WTC11 (cell line): Measurements from ENCODE around the gene CCDC134.

Experiments
- NFE2L1 ChIP-seq: sonication (generic); formaldehyde crosslinking; IDR thresholded peaks from 2 replicates; pipeline ENCODE4 v1.8.1; 2023; ENCODE audit warnings: missing genetic modification reagents
- NR2C2 ChIP-seq: sonication (generic); formaldehyde crosslinking; IDR thresholded peaks from 2 replicates; pipeline ENCODE4 v1.8.0; 2022; ENCODE audit warnings: mild to moderate bottlenecking, missing genetic modification reagents
- TCF7 ChIP-seq: sonication (generic); formaldehyde crosslinking; IDR thresholded peaks from 2 replicates; pipeline ENCODE4 v1.8.0; 2022; ENCODE audit warnings: mild to moderate bottlenecking, low read depth, missing genetic modification reagents, moderate library complexity
- TF ChIP-seq, protein P1 (sequence below): fragments of 200-600 bp; IDR thresholded peaks from 2 replicates; pipeline ENCODE4 v1.8.0; 2022; ENCODE audit warnings: antibody characterized with exemption
- TF ChIP-seq, protein P2 (sequence below): sonication (generic); formaldehyde crosslinking; conservative IDR thresholded peaks from 2 replicates; pipeline ENCODE4 v1.8.1; 2022; ENCODE audit warnings: mild to moderate bottlenecking, missing genetic modification reagents
- TF ChIP-seq, protein P3 (sequence below): fragments of 250-450 bp; sonication (Bioruptor Pico); IDR thresholded peaks from 2 replicates; pipeline ENCODE4 v1.9.0; 2021; ENCODE audit warnings: mild to moderate bottlenecking, borderline replicate concordance
- TF ChIP-seq, protein P4 (sequence below): sonication (generic); formaldehyde crosslinking; IDR thresholded peaks from 2 replicates; pipeline ENCODE4 v1.8.0; 2023; ENCODE audit warnings: missing genetic modification reagents
- TF ChIP-seq, protein P5 (sequence below): sonication (generic); formaldehyde crosslinking; IDR thresholded peaks from 2 replicates; pipeline ENCODE4 v1.8.1; 2023; ENCODE audit warnings: mild to moderate bottlenecking, missing genetic modification reagents, moderate library complexity
- TF ChIP-seq, protein P6 (sequence below): sonication (generic); formaldehyde crosslinking; IDR thresholded peaks from 2 replicates; pipeline ENCODE4 v1.8.1; 2023; ENCODE audit warnings: mild to moderate bottlenecking, missing genetic modification reagents
- TF ChIP-seq, protein P7 (sequence below): sonication (generic); formaldehyde crosslinking; IDR thresholded peaks from 2 replicates; pipeline ENCODE4 v1.8.0; 2022; ENCODE audit warnings: mild to moderate bottlenecking, missing genetic modification reagents
- TF ChIP-seq, protein P8 (sequence below): sonication (generic); formaldehyde crosslinking; IDR thresholded peaks from 2 replicates; pipeline ENCODE4 v1.8.0; 2022; ENCODE audit warnings: mild to moderate bottlenecking, missing genetic modification reagents

DNA sequence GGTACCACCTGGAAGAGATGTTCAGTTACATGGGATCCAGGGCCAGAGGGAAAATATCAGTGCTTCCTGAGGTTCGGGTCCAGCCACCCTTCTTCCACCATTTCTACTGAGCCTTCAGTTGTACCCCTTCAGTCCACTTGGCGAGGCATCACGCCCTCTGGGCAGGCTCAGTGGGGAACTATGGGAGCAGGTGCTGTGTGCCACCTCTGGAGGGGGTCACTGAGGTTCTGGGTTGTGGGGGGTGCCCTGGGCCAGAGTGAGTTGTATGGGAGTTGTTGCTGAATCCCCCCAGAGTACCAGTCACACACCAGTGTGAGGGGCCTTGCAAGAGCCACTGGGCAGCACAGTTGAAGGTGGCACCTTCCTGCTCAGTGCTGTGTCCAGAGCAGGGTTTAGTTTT lies 29.7 kb downstream of the CCDC134 start:
- TF ChIP-seq, protein P1, sequence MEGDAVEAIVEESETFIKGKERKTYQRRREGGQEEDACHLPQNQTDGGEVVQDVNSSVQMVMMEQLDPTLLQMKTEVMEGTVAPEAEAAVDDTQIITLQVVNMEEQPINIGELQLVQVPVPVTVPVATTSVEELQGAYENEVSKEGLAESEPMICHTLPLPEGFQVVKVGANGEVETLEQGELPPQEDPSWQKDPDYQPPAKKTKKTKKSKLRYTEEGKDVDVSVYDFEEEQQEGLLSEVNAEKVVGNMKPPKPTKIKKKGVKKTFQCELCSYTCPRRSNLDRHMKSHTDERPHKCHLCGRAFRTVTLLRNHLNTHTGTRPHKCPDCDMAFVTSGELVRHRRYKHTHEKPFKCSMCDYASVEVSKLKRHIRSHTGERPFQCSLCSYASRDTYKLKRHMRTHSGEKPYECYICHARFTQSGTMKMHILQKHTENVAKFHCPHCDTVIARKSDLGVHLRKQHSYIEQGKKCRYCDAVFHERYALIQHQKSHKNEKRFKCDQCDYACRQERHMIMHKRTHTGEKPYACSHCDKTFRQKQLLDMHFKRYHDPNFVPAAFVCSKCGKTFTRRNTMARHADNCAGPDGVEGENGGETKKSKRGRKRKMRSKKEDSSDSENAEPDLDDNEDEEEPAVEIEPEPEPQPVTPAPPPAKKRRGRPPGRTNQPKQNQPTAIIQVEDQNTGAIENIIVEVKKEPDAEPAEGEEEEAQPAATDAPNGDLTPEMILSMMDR: no peak
- TF ChIP-seq, protein P2, sequence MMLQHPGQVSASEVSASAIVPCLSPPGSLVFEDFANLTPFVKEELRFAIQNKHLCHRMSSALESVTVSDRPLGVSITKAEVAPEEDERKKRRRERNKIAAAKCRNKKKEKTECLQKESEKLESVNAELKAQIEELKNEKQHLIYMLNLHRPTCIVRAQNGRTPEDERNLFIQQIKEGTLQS (CRISPR knock-in tag): no peak
- TF ChIP-seq NFE2L1 (CRISPR knock-in tag): no peak
- TF ChIP-seq, protein P3, sequence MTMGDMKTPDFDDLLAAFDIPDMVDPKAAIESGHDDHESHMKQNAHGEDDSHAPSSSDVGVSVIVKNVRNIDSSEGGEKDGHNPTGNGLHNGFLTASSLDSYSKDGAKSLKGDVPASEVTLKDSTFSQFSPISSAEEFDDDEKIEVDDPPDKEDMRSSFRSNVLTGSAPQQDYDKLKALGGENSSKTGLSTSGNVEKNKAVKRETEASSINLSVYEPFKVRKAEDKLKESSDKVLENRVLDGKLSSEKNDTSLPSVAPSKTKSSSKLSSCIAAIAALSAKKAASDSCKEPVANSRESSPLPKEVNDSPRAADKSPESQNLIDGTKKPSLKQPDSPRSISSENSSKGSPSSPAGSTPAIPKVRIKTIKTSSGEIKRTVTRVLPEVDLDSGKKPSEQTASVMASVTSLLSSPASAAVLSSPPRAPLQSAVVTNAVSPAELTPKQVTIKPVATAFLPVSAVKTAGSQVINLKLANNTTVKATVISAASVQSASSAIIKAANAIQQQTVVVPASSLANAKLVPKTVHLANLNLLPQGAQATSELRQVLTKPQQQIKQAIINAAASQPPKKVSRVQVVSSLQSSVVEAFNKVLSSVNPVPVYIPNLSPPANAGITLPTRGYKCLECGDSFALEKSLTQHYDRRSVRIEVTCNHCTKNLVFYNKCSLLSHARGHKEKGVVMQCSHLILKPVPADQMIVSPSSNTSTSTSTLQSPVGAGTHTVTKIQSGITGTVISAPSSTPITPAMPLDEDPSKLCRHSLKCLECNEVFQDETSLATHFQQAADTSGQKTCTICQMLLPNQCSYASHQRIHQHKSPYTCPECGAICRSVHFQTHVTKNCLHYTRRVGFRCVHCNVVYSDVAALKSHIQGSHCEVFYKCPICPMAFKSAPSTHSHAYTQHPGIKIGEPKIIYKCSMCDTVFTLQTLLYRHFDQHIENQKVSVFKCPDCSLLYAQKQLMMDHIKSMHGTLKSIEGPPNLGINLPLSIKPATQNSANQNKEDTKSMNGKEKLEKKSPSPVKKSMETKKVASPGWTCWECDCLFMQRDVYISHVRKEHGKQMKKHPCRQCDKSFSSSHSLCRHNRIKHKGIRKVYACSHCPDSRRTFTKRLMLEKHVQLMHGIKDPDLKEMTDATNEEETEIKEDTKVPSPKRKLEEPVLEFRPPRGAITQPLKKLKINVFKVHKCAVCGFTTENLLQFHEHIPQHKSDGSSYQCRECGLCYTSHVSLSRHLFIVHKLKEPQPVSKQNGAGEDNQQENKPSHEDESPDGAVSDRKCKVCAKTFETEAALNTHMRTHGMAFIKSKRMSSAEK: no peak
- TF ChIP-seq, protein P4, sequence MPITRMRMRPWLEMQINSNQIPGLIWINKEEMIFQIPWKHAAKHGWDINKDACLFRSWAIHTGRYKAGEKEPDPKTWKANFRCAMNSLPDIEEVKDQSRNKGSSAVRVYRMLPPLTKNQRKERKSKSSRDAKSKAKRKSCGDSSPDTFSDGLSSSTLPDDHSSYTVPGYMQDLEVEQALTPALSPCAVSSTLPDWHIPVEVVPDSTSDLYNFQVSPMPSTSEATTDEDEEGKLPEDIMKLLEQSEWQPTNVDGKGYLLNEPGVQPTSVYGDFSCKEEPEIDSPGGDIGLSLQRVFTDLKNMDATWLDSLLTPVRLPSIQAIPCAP (CRISPR knock-in tag): no peak
- TF ChIP-seq, protein P5, sequence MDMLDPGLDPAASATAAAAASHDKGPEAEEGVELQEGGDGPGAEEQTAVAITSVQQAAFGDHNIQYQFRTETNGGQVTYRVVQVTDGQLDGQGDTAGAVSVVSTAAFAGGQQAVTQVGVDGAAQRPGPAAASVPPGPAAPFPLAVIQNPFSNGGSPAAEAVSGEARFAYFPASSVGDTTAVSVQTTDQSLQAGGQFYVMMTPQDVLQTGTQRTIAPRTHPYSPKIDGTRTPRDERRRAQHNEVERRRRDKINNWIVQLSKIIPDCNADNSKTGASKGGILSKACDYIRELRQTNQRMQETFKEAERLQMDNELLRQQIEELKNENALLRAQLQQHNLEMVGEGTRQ (CRISPR knock-in tag): no peak
- TF ChIP-seq, protein P6, sequence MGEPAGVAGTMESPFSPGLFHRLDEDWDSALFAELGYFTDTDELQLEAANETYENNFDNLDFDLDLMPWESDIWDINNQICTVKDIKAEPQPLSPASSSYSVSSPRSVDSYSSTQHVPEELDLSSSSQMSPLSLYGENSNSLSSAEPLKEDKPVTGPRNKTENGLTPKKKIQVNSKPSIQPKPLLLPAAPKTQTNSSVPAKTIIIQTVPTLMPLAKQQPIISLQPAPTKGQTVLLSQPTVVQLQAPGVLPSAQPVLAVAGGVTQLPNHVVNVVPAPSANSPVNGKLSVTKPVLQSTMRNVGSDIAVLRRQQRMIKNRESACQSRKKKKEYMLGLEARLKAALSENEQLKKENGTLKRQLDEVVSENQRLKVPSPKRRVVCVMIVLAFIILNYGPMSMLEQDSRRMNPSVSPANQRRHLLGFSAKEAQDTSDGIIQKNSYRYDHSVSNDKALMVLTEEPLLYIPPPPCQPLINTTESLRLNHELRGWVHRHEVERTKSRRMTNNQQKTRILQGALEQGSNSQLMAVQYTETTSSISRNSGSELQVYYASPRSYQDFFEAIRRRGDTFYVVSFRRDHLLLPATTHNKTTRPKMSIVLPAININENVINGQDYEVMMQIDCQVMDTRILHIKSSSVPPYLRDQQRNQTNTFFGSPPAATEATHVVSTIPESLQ (CRISPR knock-in tag): no peak
- no peak for TF ChIP-seq TCF7 (CRISPR knock-in tag)
- TF ChIP-seq NR2C2 (CRISPR knock-in tag): no peak
- TF ChIP-seq, protein P7, sequence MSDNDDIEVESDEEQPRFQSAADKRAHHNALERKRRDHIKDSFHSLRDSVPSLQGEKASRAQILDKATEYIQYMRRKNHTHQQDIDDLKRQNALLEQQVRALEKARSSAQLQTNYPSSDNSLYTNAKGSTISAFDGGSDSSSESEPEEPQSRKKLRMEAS: no peak
- TF ChIP-seq, protein P8, sequence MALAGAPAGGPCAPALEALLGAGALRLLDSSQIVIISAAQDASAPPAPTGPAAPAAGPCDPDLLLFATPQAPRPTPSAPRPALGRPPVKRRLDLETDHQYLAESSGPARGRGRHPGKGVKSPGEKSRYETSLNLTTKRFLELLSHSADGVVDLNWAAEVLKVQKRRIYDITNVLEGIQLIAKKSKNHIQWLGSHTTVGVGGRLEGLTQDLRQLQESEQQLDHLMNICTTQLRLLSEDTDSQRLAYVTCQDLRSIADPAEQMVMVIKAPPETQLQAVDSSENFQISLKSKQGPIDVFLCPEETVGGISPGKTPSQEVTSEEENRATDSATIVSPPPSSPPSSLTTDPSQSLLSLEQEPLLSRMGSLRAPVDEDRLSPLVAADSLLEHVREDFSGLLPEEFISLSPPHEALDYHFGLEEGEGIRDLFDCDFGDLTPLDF (CRISPR knock-in tag): no peak
